CD4-positive, alpha-beta T cell treated with Interleukin-17A for 1 hour (primary cell): ENCODE data around the gene CNNM2.
"Not testable (repeated sequence)": the region's sequence is repeated elsewhere in the genome, so short reads cannot be mapped to it uniquely, and the experiment has no call there.

Experiments
- DNase-seq: peaks from one replicate; pipeline ENCODE4 v3.0.0-alpha.2; 2020

CNNM2 gene

GRCh38 chr10:102927311-102928010, 9.4 kb downstream of the CNNM2 start:
- no peak for DNase-seq

- DNase-seq: not testable (repeated sequence)
These were observed 10.3 kb downstream of the CNNM2 start for GRCh38 chr10:102928442-102928841.

- no peak for DNase-seq
These were observed 12.6 kb downstream of the CNNM2 start for GRCh38 chr10:102930720-102931119.

- DNase-seq: no peak
These were observed 13.5 kb downstream of the CNNM2 start for GRCh38 chr10:102931643-102932042.

- no peak for DNase-seq
These were observed 17.4 kb downstream of the CNNM2 start for GRCh38 chr10:102935505-102935904.

- no peak for DNase-seq
These were observed 18.0 kb downstream of the CNNM2 start for GRCh38 chr10:102935939-102936605.

GRCh38 chr10:102941401-102941800, 23.3 kb downstream of the CNNM2 start:
- DNase-seq: no peak

- DNase-seq: no peak
These were observed 27.4 kb downstream of the CNNM2 start for GRCh38 chr10:102945449-102945848.

GRCh38 chr10:102945962-102946361, 27.9 kb downstream of the CNNM2 start:
- DNase-seq: no peak

- no peak for DNase-seq
These were observed 28.9 kb downstream of the CNNM2 start for GRCh38 chr10:102946992-102947391.

- DNase-seq: no peak
These were observed 30.1 kb downstream of the CNNM2 start for GRCh38 chr10:102948176-102948575.

GRCh38 chr10:102948786-102949185, 30.7 kb downstream of the CNNM2 start:
- DNase-seq: no peak

GRCh38 chr10:102949916-102950315, 31.8 kb downstream of the CNNM2 start:
- DNase-seq: no peak

- DNase-seq: no peak
These were observed 33.2 kb downstream of the CNNM2 start for GRCh38 chr10:102951316-102951715.

GRCh38 chr10:102959360-102959759, 41.3 kb downstream of the CNNM2 start:
- DNase-seq: no peak

GRCh38 chr10:102960157-102960556, 42.1 kb downstream of the CNNM2 start:
- DNase-seq: no peak

GRCh38 chr10:102962267-102962666, 44.2 kb downstream of the CNNM2 start:
- DNase-seq: no peak

GRCh38 chr10:102962951-102963755, 45.1 kb downstream of the CNNM2 start:
- DNase-seq: no peak

- no peak for DNase-seq
These were observed 45.6 kb downstream of the CNNM2 start for GRCh38 chr10:102963756-102964025.

- not testable (repeated sequence) for DNase-seq
These were observed 46.0 kb downstream of the CNNM2 start for GRCh38 chr10:102964064-102964463.

- DNase-seq: no peak
These were observed 46.6 kb downstream of the CNNM2 start for GRCh38 chr10:102964713-102965112.

- no peak for DNase-seq
These were observed 47.3 kb downstream of the CNNM2 start for GRCh38 chr10:102965311-102965851.

GRCh38 chr10:102967123-102967522, 49.0 kb downstream of the CNNM2 start:
- DNase-seq: no peak
